ENCODE results near the gene CSF1.
A peak's percentile ranks its signal among the peaks of the same experiment; 100 is the strongest.
"Not testable (repeated sequence)": the region's sequence is repeated elsewhere in the genome, so short reads cannot be mapped to it uniquely, and the experiment has no call there.

Gene CSF1

GRCh38 chr1:109920391-109920790 is 9.7 kb downstream of the CSF1 start:
- not testable (repeated sequence) for ATAC-seq

- ATAC-seq = no peak
Measured at GRCh38 chr1:109922326-109922725, 11.7 kb downstream of the CSF1 start.

GRCh38 chr1:109923131-109923945 is 12.7 kb downstream of the CSF1 start:
- ATAC-seq = peak in 1 of 2 donors; percentile 33

GRCh38 chr1:109923946-109924275 is 13.3 kb downstream of the CSF1 start:
- ATAC-seq = no peak

- ATAC-seq = no peak
Measured at GRCh38 chr1:109924316-109924715, 13.7 kb downstream of the CSF1 start.

- no peak for ATAC-seq
Measured at GRCh38 chr1:109925159-109925990, 14.7 kb downstream of the CSF1 start.

GRCh38 chr1:109926662-109927300 is 16.1 kb downstream of the CSF1 start:
- no peak for ATAC-seq

- no peak for ATAC-seq
Measured at GRCh38 chr1:109927356-109927755, 16.7 kb downstream of the CSF1 start.

- ATAC-seq = no peak
Measured at GRCh38 chr1:109927911-109928321, 17.3 kb downstream of the CSF1 start.

- no peak for ATAC-seq
Measured at GRCh38 chr1:109928591-109929111, 18.0 kb downstream of the CSF1 start.

GRCh38 chr1:109929170-109929569 is 18.5 kb downstream of the CSF1 start:
- ATAC-seq = no peak

GRCh38 chr1:109929588-109930251 is 19.1 kb downstream of the CSF1 start:
- no peak for ATAC-seq

- no peak for ATAC-seq
Measured at GRCh38 chr1:109930252-109930993, 19.8 kb downstream of the CSF1 start.

- no peak for ATAC-seq
Measured at GRCh38 chr1:109931189-109931731, 20.6 kb downstream of the CSF1 start.

- no peak for ATAC-seq
Measured at GRCh38 chr1:109931911-109932636, 21.4 kb downstream of the CSF1 start.

GRCh38 chr1:109932679-109933078 is 22.0 kb downstream of the CSF1 start:
- no peak for ATAC-seq

GRCh38 chr1:109933856-109934711 is 23.4 kb downstream of the CSF1 start:
- ATAC-seq = peak in 1 of 2 donors; percentile 52

- ATAC-seq = no peak
Measured at GRCh38 chr1:109935451-109935900, 24.8 kb downstream of the CSF1 start.

- no peak for ATAC-seq
Measured at GRCh38 chr1:109937738-109938137, 27.1 kb downstream of the CSF1 start.

GRCh38 chr1:109938556-109938955 is 27.9 kb downstream of the CSF1 start:
- ATAC-seq = no peak

All from activated CD4-positive, CD25-positive, alpha-beta regulatory T cell treated with anti-CD3 and anti-CD28 coated beads, Interleukin-2, amount 50 U/mL, for 24 hours (primary cell).